K562 (cell line): ENCODE measurements around the gene KSR2. TPM values are rescaled to one million over a fixed set of nuclear protein-coding genes. Genes with fewer than 3 reads are reported as not detected.

Source experiments
- ATAC-seq: fragments of 200-7000 bp; cut with Tn5 transposase; 3 replicates; pipeline ENCODE4 v1.9.1; 2020; ENCODE audit warnings: moderate library complexity
- BruUV-seq: library from RNA; stranded (reverse); fragments of 400-500 nt; replicated peaks from 2 replicates; lab custom pipeline; 2021; lab: Mats Ljungman, UMichigan
- CTCF ChIA-PET: fragments of 300-600 bp; formaldehyde crosslinking; extraction: SDS; loops from one replicate; lab custom pipeline; 2021; ENCODE audit warnings: low intra/inter-chr PET ratio; lab: Yijun Ruan, JAX
- POLR2A ChIA-PET: fragments of 300-600, 350-650 bp; sonication (Branson Sonifier 250); formaldehyde crosslinking; extraction: SDS; loops from one replicate; lab custom pipeline; 2021; ENCODE audit warnings: antibody characterized with exemption, inconsistent platforms; lab: Yijun Ruan, JAX
- DNase-seq, 4 experiments: peaks; one replicate each; pipeline versions ENCODE4 v3.0.0 to v3.0.0-alpha.2; 2011 to 2018; ENCODE audit warnings: low spot score in 3 of 4, mixed read lengths in 3 of 4; ENCODE audit errors: extremely low read depth in 1 of 4
- FAIRE-seq: peaks from 2 replicates; lab custom pipeline; 2011; peaks lifted over from hg19 to GRCh38; lab: Jason Lieb, UNC
- H2AFZ ChIP-seq: 2 replicates; pipeline ENCODE4 v1.6.0; 2011; ENCODE audit warnings: low read depth, low read length, control low read depth, inconsistent platforms
- H3K27ac ChIP-seq: fragments of 200-600 bp; 3 replicates; pipeline ENCODE4 v1.8.0; 2011; ENCODE audit warnings: low read depth, mild to moderate bottlenecking, control low read depth, inconsistent platforms, low read length, moderate library complexity, mixed read lengths; ENCODE audit errors: extremely low read depth
- H3K27me3 ChIP-seq, 2 experiments: fragments of 300-600 bp in 1 of 2; 2 replicates in 1 of 2; 3 replicates in 1 of 2; pipeline versions ENCODE4 v1.6.0 to v1.8.0; 2011; ENCODE audit warnings: inconsistent platforms in 2 of 2, low read length in 2 of 2, mild to moderate bottlenecking in 1 of 2, mixed read lengths in 1 of 2, moderate library complexity in 1 of 2; ENCODE audit not compliant: control insufficient read depth in 2 of 2, insufficient read depth in 2 of 2
- H3K36me3 ChIP-seq: fragments of 300-600 bp; 3 replicates; pipeline ENCODE4 v1.8.0; 2011; ENCODE audit warnings: mild to moderate bottlenecking, low read length, inconsistent platforms; ENCODE audit not compliant: control insufficient read depth, insufficient read depth
- H3K4me1 ChIP-seq, 2 experiments: fragments of 200-600 bp in 1 of 2; replicated peaks in 1 of 2; 2 replicates in 1 of 2; 3 replicates in 1 of 2; pipeline versions ENCODE4 v1.5.1 to v1.8.0; 2011; ENCODE audit warnings: inconsistent platforms in 2 of 2, low read length in 2 of 2, mild to moderate bottlenecking in 1 of 2, mixed read lengths in 1 of 2, moderate library complexity in 1 of 2; ENCODE audit not compliant: control insufficient read depth in 2 of 2, insufficient read depth in 2 of 2
- H3K4me2 ChIP-seq: 2 replicates; pipeline ENCODE4 v1.6.1; 2011; ENCODE audit warnings: low read length, control low read depth, inconsistent platforms, mixed read lengths; ENCODE audit not compliant: insufficient read depth
- H3K4me3 ChIP-seq: fragments of 200-600 bp; sonication (generic), shearing (Covaris generic); 2 replicates; pipeline ENCODE4 v1.5.1; 2016; ENCODE audit warnings: control low read depth, inconsistent platforms
- H3K79me2 ChIP-seq: fragments of 200-600 bp; 3 replicates; pipeline ENCODE4 v1.8.0; 2011; ENCODE audit warnings: low read length, inconsistent platforms; ENCODE audit not compliant: control insufficient read depth, insufficient read depth
- H3K9ac ChIP-seq, 2 experiments: 2 replicates each; pipeline versions ENCODE4 v1.6.0 to v1.6.1; 2011; ENCODE audit warnings: low read depth in 2 of 2, low read length in 2 of 2, control low read depth in 1 of 2, inconsistent platforms in 1 of 2, mild to moderate bottlenecking in 1 of 2, mixed read lengths in 1 of 2; ENCODE audit not compliant: insufficient read depth in 1 of 2
- H3K9me1 ChIP-seq: one replicate; pipeline ENCODE4 v1.6.0; 2011; ENCODE audit warnings: inconsistent platforms, mild to moderate bottlenecking, low read length, moderate library complexity; ENCODE audit not compliant: control insufficient read depth, insufficient read depth
- H3K9me3 ChIP-seq: replicated peaks from 2 replicates; pipeline ENCODE4 v1.5.1; 2011; ENCODE audit warnings: low read depth, low read length, inconsistent platforms; ENCODE audit not compliant: control insufficient read depth, insufficient read depth
- H4K20me1 ChIP-seq: replicated peaks from 2 replicates; pipeline ENCODE4 v1.6.1; 2011; ENCODE audit warnings: low read length, inconsistent platforms, mixed read lengths; ENCODE audit not compliant: control insufficient read depth, insufficient read depth
- E4F1 ChIP-seq: fragments of 250-450 bp; sonication (Bioruptor Pico); IDR thresholded peaks from 2 replicates; pipeline ENCODE4 v1.5.0; 2021; ENCODE audit warnings: mild to moderate bottlenecking, borderline replicate concordance
- FOXP1 ChIP-seq: sonication (generic); formaldehyde crosslinking; IDR thresholded peaks from 2 replicates; pipeline ENCODE4 v1.8.0; 2022; ENCODE audit warnings: mild to moderate bottlenecking, missing genetic modification reagents
- MAZ ChIP-seq, 2 experiments: fragments of 450-650 bp in 1 of 2; sonication (generic) in 1 of 2; formaldehyde crosslinking; IDR thresholded peaks in 1 of 2; conservative IDR thresholded peaks in 1 of 2; 2 replicates each; pipeline versions ENCODE4 v1.4.0 to v1.5.0; 2020; ENCODE audit warnings: mild to moderate bottlenecking in 1 of 2, missing genetic modification reagents in 1 of 2
- MYBL2 ChIP-seq, 2 experiments: fragments of 450-650 bp in 1 of 2; sonication (generic) in 1 of 2; formaldehyde crosslinking in 1 of 2; IDR thresholded peaks; 2 replicates each; pipeline versions ENCODE4 v1.6.1 to v1.8.1; 2017 to 2022; ENCODE audit warnings: borderline replicate concordance in 1 of 2, inconsistent platforms in 1 of 2, low read depth in 1 of 2, mild to moderate bottlenecking in 1 of 2, missing genetic modification reagents in 1 of 2, moderate library complexity in 1 of 2
- NRF1 ChIP-seq, 2 experiments: fragments of 450-650 bp; IDR thresholded peaks in 1 of 2; conservative IDR thresholded peaks in 1 of 2; 2 replicates each; pipeline ENCODE4 v1.6.1; 2014; ENCODE audit warnings: mild to moderate bottlenecking in 2 of 2
- PURB ChIP-seq: sonication (generic); formaldehyde crosslinking; IDR thresholded peaks from 2 replicates; pipeline ENCODE4 v1.9.0; 2021; ENCODE audit warnings: low read depth, mild to moderate bottlenecking, missing genetic modification reagents
- SIN3A ChIP-seq, 2 experiments: fragments of 150-350 bp in 1 of 2; IDR thresholded peaks; 2 replicates each; pipeline ENCODE4 v1.6.1; 2011 to 2016; ENCODE audit warnings: borderline replicate concordance in 2 of 2, low read depth in 2 of 2, low read length in 2 of 2, mild to moderate bottlenecking in 2 of 2, moderate library complexity in 2 of 2; ENCODE audit not compliant: control insufficient read depth in 1 of 2
- TAF7 ChIP-seq: fragments of 450-650 bp; IDR thresholded peaks from 2 replicates; pipeline ENCODE4 v1.6.1; 2016; ENCODE audit warnings: missing genetic modification characterization, missing compliant biosample characterization
- YBX1 ChIP-seq: fragments of 450-650 bp; IDR thresholded peaks from 2 replicates; pipeline ENCODE4 v1.7.1; 2016; ENCODE audit warnings: mild to moderate bottlenecking
- ZC3H4 ChIP-seq: sonication (generic); formaldehyde crosslinking; IDR thresholded peaks from 2 replicates; pipeline ENCODE4 v1.9.0; 2021; ENCODE audit warnings: missing genetic modification reagents, borderline replicate concordance
- ZNF217 ChIP-seq: sonication (generic); formaldehyde crosslinking; IDR thresholded peaks from 2 replicates; pipeline ENCODE4 v1.8.0; 2022; ENCODE audit warnings: mild to moderate bottlenecking, missing genetic modification reagents
- WGBS: fragments of 100-300 bp; shearing (Covaris generic); methylation state at CpG from one replicate; pipeline ENCODE4 v1.1.6; 2016; ENCODE audit warnings: low coverage, mixed read lengths; ENCODE audit not compliant: insufficient coverage; ENCODE audit errors: missing lambda C conversion rate; 5-methylcytosine and 5-hydroxymethylcytosine counted together
- in situ Hi-C: fragments of 300-500 bp; cut with MboI; formaldehyde crosslinking; loops from 4 replicates; pipeline ENCODE4 v1.15.0; 2018; ENCODE audit warnings: inconsistent platforms, mixed read lengths
- intact Hi-C: fragments of 100-400 bp; cut with micrococcal nuclease; formaldehyde crosslinking; loops from 2 replicates; pipeline ENCODE4 v1.14.2; 2022
- polyA plus RNA-seq, 8 experiments: library from polyadenylated mRNA; depleted of rRNA in 4 of 8; stranded (reverse) in 5 of 8; unstranded in 3 of 8; fragments of >200 nt; fragmentation: Nextera tagmentation in 2 of 8; fragmentation: Illumina TruSeq in 1 of 8; extraction: Ambion mirVana in 2 of 8; extraction: Trizol in 1 of 8; gene quantifications; 2 replicates each; pipeline versions ENCODE4 v1.2.1 to v1.2.3, GENCODE V29; 2011 to 2014; ENCODE audit warnings: inconsistent platforms in 1 of 8, missing spikeins in 1 of 8
- total RNA-seq, 7 experiments: library from RNA; depleted of rRNA in 6 of 7; stranded (reverse); fragments of >200 nt in 6 of 7; fragmentation: Illumina TruSeq in 2 of 7; extraction: Trizol in 2 of 7; gene quantifications; 2 replicates each; pipeline versions ENCODE4 v1.2.1 to v1.2.3, GENCODE V29; 2011 to 2021; ENCODE audit warnings: low replicate concordance in 1 of 7

KSR2 gene
- total and polyA plus RNA-seq, 9 of the 15 experiments (the other 6 are each of a cell fraction or from before 2014, with no cell fraction given): not detected

GRCh38 chr12:117901631-117902030 is 67.2 kb downstream of the KSR2 start (continued):
- no peak for TF ChIP-seq SIN3A (IDR thresholded peaks at IDR 0.05; ENCODE audit: borderline replicate concordance in 2 of 2, control insufficient read depth in 1 of 2, low read depth in 2 of 2, low read length in 2 of 2)
- TF ChIP-seq NRF1 (conservative IDR thresholded peaks at IDR 0.05 in 1 of 2, IDR thresholded peaks at IDR 0.05 in 1 of 2): no peak

GRCh38 chr12:117900561-117900960 is 68.2 kb downstream of the KSR2 start:
- Histone ChIP-seq H3K4me2 (no peak overlapping the region), H3K27ac (no peak overlapping the region), H3K27me3 (peaks cover 0 to 4% of the 10 kb centered on the region in 2 experiments; a peak in 2 of 5 replicates), H3K79me2 (no peaks in the 10 kb centered on the region), H3K36me3 (no peaks in the 10 kb centered on the region), H3K4me1 (no peaks in the 10 kb centered on the region), H4K20me1 (no peaks in the 10 kb centered on the region), H3K9me1 (no peaks in the 10 kb centered on the region), H2AFZ (no peak overlapping the region), H3K4me3 (no peak overlapping the region), H3K9ac (no peak overlapping the region), H3K9me3 (no peaks in the 10 kb centered on the region)
- intact Hi-C loops: no loop called here
- WGBS: 2% methylated on average over 4 of the region's 4 CpGs
- ATAC-seq (no peak), FAIRE-seq (no peak), DNase-seq (no peak)
- in situ Hi-C loops: no loop called here
- ChIA-PET POLR2A (no interaction called here), CTCF (no interaction called here)
- TF ChIP-seq MYBL2 (IDR thresholded peaks at IDR 0.05; ENCODE audit: low read depth) (no peak), MYBL2 (CRISPR knock-in tag; IDR thresholded peaks at IDR 0.05; ENCODE audit: borderline replicate concordance) (no peak), YBX1 (no peak), ZNF217 (CRISPR knock-in tag) (no peak), MAZ (CRISPR knock-in tag; conservative IDR thresholded peaks at IDR 0.05 in 1 of 2, IDR thresholded peaks at IDR 0.05 in 1 of 2) (no peak), E4F1 (CRISPR knock-in tag) (no peak), PURB (CRISPR knock-in tag) (no peak), ZC3H4 (CRISPR knock-in tag) (no peak), TAF7 (no peak), FOXP1 (CRISPR knock-in tag) (no peak)
- BruUV-seq: no TSS peak
